PC-9 (cell line): ENCODE data around the gene GATA2. TPM values are rescaled to one million over a fixed set of nuclear protein-coding genes. Genes with fewer than 3 reads are reported as not detected.

Source experiments
- BruUV-seq: library from RNA; stranded (reverse); fragments of 400-500 nt; replicated peaks from 2 replicates; lab custom pipeline; 2021; lab: Mats Ljungman, UMichigan
- CTCF ChIA-PET: fragments of 300-600 bp; sonication (Branson Sonifier 250); formaldehyde crosslinking; loops from one replicate; lab custom pipeline; 2022; ENCODE audit warnings: antibody characterized with exemption; lab: Charles Lee
- POLR2A ChIA-PET: fragments of 300-600 bp; sonication (Branson Sonifier 250); formaldehyde crosslinking; loops from one replicate; lab custom pipeline; 2022; ENCODE audit warnings: antibody characterized with exemption; ENCODE audit not compliant: unreplicated experiment; lab: Charles Lee
- DNase-seq, 2 experiments: peaks; one replicate each; pipeline versions ENCODE4 v3.0.0 to v3.0.0-alpha.2; 2015 to 2022; ENCODE audit warnings: mixed read lengths in 1 of 2
- H2AFZ ChIP-seq: fragments of 200-600 bp; sonication (generic); 2 replicates; pipeline ENCODE4 v1.8.1; 2017; ENCODE audit warnings: antibody characterized with exemption
- H3F3A ChIP-seq: fragments of 200-600 bp; sonication (generic); 2 replicates; pipeline ENCODE4 v1.8.1; 2017; ENCODE audit warnings: antibody characterized with exemption, mild to moderate bottlenecking, low read depth; ENCODE audit not compliant: insufficient read depth
- H3K27ac ChIP-seq: fragments of 200-600 bp; sonication (generic); 2 replicates; pipeline ENCODE4 v1.6.1; 2016; ENCODE audit warnings: mixed run types
- H3K27me3 ChIP-seq: fragments of 200-600 bp; sonication (generic); 2 replicates; pipeline ENCODE4 v1.6.1; 2016; ENCODE audit warnings: low read depth, mixed run types; ENCODE audit not compliant: insufficient read depth
- H3K36me3 ChIP-seq: fragments of 200-600 bp; sonication (generic); 2 replicates; pipeline ENCODE4 v1.6.1; 2016; ENCODE audit warnings: low read depth, mixed run types
- H3K4me1 ChIP-seq: fragments of 200-600 bp; sonication (generic); replicated peaks from 2 replicates; pipeline ENCODE4 v1.6.1; 2016; ENCODE audit warnings: mixed run types; ENCODE audit not compliant: insufficient read depth
- H3K4me2 ChIP-seq: fragments of 200-600 bp; sonication (generic); 2 replicates; pipeline ENCODE4 v1.6.1; 2017; ENCODE audit warnings: mixed run types
- H3K4me3 ChIP-seq: fragments of 200-600 bp; sonication (generic); 2 replicates; pipeline ENCODE4 v1.6.1; 2016; ENCODE audit warnings: mixed run types
- H3K79me2 ChIP-seq: fragments of 200-600 bp; sonication (generic); 2 replicates; pipeline ENCODE4 v1.6.1; 2017; ENCODE audit warnings: low read depth, mixed run types
- H3K9me2 ChIP-seq: fragments of 200-600 bp; sonication (generic); 2 replicates; pipeline ENCODE4 v1.8.1; 2017; ENCODE audit warnings: mild to moderate bottlenecking; ENCODE audit not compliant: insufficient read depth
- H3K9me3 ChIP-seq: fragments of 200-600 bp; sonication (generic); 2 replicates; pipeline ENCODE4 v1.8.1; 2016; ENCODE audit warnings: low read depth; ENCODE audit not compliant: insufficient read depth
- H4K20me1 ChIP-seq: fragments of 200-600 bp; sonication (generic); 2 replicates; pipeline ENCODE4 v1.8.1; 2017; ENCODE audit not compliant: insufficient read depth
- CTCF ChIP-seq: fragments of 200-600 bp; sonication (generic); conservative IDR thresholded peaks from 2 replicates; pipeline ENCODE4 v1.6.1; 2017; ENCODE audit warnings: mixed run types, antibody characterized with exemption, mild to moderate bottlenecking, moderate library complexity
- EZH2 ChIP-seq: fragments of 200-600 bp; sonication (generic); IDR thresholded peaks from 2 replicates; pipeline ENCODE4 v1.8.0; 2017; ENCODE audit warnings: antibody characterized with exemption, low read depth
- intact Hi-C: fragments of 100-400 bp; cut with micrococcal nuclease; formaldehyde crosslinking; loops from one replicate; pipeline ENCODE4 v1.10.0; 2022; ENCODE audit not compliant: unreplicated experiment
- total RNA-seq: library from RNA; stranded (reverse); gene quantifications from 2 replicates; pipeline ENCODE4 v1.2.3, GENCODE V29; 2021

GATA2 gene
- total RNA-seq, 1 experiment from 2014 or later = 29.0 TPM

- Histone ChIP-seq H3K9me3 (no peaks in the 10 kb centered on the region), H3K27ac (no peak overlapping the region), H3K4me2 (peak overlapping the region; percentile 43; the same call in 1 of the 2 replicates), H3K4me3 (no peak overlapping the region), H3K4me1 (peaks cover 12% of the 10 kb centered on the region), H3K9me2 (no peaks in the 10 kb centered on the region), H3K27me3 (no peaks in the 10 kb centered on the region), H2AFZ (no peak overlapping the region), H4K20me1 (no peaks in the 10 kb centered on the region), H3K36me3 (no peaks in the 10 kb centered on the region), H3K79me2 (no peaks in the 10 kb centered on the region), H3F3A (no peaks in the 10 kb centered on the region)
- intact Hi-C loops = no loop called here
- CTCF ChIA-PET = no interaction called here
- POLR2A ChIA-PET = no interaction called here
- DNase-seq = no peak
- no TSS peak for BruUV-seq
- TF ChIP-seq CTCF = no peak
- no peak for TF ChIP-seq EZH2
Observed at GRCh38 chr3:128454310-128454618, 38.7 kb downstream of the GATA2 start.

DNA sequence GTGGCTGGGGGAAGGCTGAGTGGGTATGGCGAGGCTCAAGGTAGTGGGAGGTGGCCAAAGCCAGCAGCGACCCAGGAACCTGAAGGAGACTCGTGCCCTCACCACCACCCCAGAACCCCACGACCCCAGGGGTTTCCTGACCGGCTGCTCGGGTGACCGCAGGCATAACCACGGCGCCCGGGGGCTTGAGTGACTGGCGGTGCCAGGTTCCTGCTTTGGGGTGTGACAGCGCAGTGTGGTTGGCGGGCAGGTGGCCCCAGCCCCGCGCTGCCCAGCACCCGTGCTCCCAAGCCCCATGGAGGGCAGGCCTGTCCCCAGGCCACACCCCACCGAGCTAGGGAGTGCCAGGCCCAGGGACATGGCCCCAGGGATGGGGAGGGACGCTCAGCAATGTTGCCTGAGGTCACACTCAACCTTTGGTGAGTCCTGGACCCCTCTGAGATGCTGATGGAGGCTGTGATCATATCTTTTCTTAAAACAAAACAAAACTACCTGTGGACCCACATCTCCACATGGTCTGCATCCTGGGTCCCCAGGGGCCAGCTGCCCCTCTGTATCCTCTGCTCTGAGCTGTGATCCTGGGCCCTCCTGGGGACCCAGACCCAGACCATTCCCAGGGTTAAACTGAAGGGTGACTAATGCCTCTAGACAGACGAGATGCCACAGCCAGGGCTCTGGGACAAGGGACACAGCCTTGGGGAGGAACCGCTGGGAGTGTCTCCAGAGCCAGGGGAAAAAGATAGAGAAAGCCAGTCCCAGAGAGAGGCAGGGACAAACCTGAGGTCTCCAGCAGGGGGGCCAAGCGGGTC lies 39.3 kb downstream of the GATA2 start:
- intact Hi-C loops = no loop called here
- CTCF ChIA-PET = no interaction called here
- Histone ChIP-seq H4K20me1 (no peaks in the 10 kb centered on the region), H3K79me2 (no peaks in the 10 kb centered on the region), H3K4me3 (no peak overlapping the region), H3K36me3 (no peaks in the 10 kb centered on the region), H3K9me3 (no peaks in the 10 kb centered on the region), H2AFZ (no peak overlapping the region), H3K9me2 (no peaks in the 10 kb centered on the region), H3K4me2 (peak overlapping the region; percentile 43), H3K4me1 (peaks cover 12% of the 10 kb centered on the region), H3K27me3 (no peaks in the 10 kb centered on the region), H3K27ac (no peak overlapping the region), H3F3A (no peaks in the 10 kb centered on the region)
- TF ChIP-seq EZH2 (no peak), CTCF (no peak)
- no TSS peak for BruUV-seq
- POLR2A ChIA-PET = no interaction called here
- DNase-seq = peak in 1 of 2 experiments; percentile 63

DNA sequence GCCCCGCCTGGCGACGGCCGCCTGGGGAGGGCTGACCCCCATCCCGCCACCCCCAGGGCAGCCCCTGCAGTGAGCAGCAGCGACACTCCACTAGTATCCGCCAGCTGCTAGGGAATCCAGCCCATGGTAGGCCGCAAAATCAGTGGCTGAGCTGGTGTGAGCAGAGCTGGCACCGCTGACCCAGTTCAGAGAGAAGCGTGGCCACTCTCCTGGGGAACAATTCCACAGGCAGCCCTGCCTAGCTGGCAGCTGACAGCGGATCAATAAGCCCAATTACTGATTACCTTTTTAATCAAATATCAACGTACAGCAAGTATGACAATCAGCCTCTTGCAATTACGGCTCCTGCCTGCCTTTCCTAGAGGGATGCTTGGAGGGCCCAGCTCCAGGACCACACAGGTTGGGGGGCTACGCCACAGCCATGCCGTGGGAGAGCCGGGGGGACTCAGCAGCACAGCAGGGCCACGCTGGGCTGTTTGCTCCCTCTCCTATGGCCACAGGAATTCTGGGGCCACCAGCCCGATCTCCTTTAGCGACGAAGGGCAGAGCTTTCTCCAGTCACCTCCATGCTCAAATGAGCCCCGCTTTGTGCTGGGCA lies 40.2 kb downstream of the GATA2 start:
- no peaks in the 10 kb centered on the region for H3K36me3 ChIP-seq
- no peak overlapping the region for H2AFZ ChIP-seq
- no peaks in the 10 kb centered on the region for H3F3A ChIP-seq
- no peak for DNase-seq
- no peaks in the 10 kb centered on the region for H3K79me2 ChIP-seq
- no peaks in the 10 kb centered on the region for H3K9me2 ChIP-seq
- no peak overlapping the region for H3K4me2 ChIP-seq
- H3K9me3 ChIP-seq = no peaks in the 10 kb centered on the region
- no TSS peak for BruUV-seq
- H4K20me1 ChIP-seq = no peaks in the 10 kb centered on the region
- H3K4me1 ChIP-seq = peaks cover 12% of the 10 kb centered on the region
- no peak overlapping the region for H3K27ac ChIP-seq
- H3K4me3 ChIP-seq = no peak overlapping the region
- POLR2A ChIA-PET = interaction anchor here (0.6 kb wide), 1 partner anchor 20 kb away, joined by 8 read pairs; no protein-coding TSS in a partner anchor
- CTCF ChIA-PET = no interaction called here
- intact Hi-C loops = no loop called here
- H3K27me3 ChIP-seq = no peaks in the 10 kb centered on the region
- TF ChIP-seq EZH2 (no peak), CTCF (no peak)
